Measurements from ENCODE around the gene CDC42EP2.

GRCh38 chr11:65334696-65335295 lies 20.1 kb downstream of the CDC42EP2 start:
- TF ChIP-seq CTCF (IDR thresholded peaks at IDR 0.05) (no peak), POLR2A (IDR thresholded peaks at IDR 0.05) (no peak)
